ENCODE measurements around the gene SYNGAP1. TPM values are rescaled to one million over a fixed set of nuclear protein-coding genes. Genes with fewer than 3 reads are reported as not detected.

Gene SYNGAP1
- total and polyA plus RNA-seq, 2 of the 4 experiments (the other 2 are of a cell fraction): 1.4 to 17.0 TPM

DNA sequence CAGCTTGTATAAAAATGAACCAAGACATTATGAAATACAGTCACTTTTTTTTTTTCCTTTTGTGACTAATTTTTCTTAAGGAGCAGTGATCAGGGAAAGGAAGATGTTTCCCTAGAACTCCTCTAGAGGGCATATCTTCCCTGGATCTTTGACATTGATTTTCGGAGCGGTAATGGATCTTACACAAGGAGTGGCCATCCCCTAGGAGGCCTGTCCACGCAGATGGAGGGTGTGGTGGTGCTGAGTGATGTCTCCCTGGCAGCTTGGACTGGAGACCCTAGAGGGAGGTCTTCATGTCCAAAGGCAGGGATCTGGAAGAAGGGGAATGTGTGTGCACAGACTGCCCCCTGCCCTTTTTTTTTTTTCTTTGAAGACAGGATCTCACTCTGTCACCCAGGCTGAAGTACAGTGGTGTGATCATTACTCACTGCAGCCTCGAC lies 35.3 kb upstream of the SYNGAP1 start:
- dilution Hi-C loops (cut with HindIII; ENCODE audit: low sequenced_read_pairs, unreplicated experiment): no loop called here
- Histone ChIP-seq H3K79me1 (ENCODE audit: low read depth in 1 of 2, low read length in 2 of 2) (no peaks in the 10 kb centered on the region), H4K8ac (ENCODE audit: low read depth in 2 of 2, low read length in 2 of 2) (peak overlapping the region in 1 of 2 experiments; percentile 14; a peak in 1 of 4 replicates), H3K4ac (ENCODE audit: low read depth, low read length) (no peak overlapping the region), H4K91ac (ENCODE audit: insufficient read depth, low read depth, low read length) (no peak overlapping the region), H3K9me3 (ENCODE audit: control insufficient read depth, insufficient read depth, low read length) (no peaks in the 10 kb centered on the region), H2BK20ac (ENCODE audit: low read depth, low read length) (no peak overlapping the region), H2BK5ac (ENCODE audit: low read depth, low read length, poor library complexity, severe bottlenecking) (no peak overlapping the region), H3K27me3 (ENCODE audit: control insufficient read depth, insufficient read depth, low read length) (0 out of 2 replicates have a peak, but pooled peaks cover 2% of the 10 kb centered on the region), H3K9ac (ENCODE audit: low read depth, low read length) (no peak overlapping the region), H3K4me2 (ENCODE audit: low read depth, low read length) (no peak overlapping the region), H2BK15ac (ENCODE audit: low read depth, low read length) (no peak overlapping the region), H3K56ac (ENCODE audit: extremely low read depth, insufficient read depth, low read length) (no peak overlapping the region), H4K5ac (ENCODE audit: low read depth, low read length) (no peak overlapping the region), H3K14ac (replicated peaks; ENCODE audit: low read depth, low read length) (no peak overlapping the region), H3K27ac (ENCODE audit: insufficient read depth, low read length) (no peak overlapping the region), H3K23ac (ENCODE audit: low read depth, low read length) (no peak overlapping the region), H3K36me3 (ENCODE audit: control insufficient read depth, insufficient read depth, low read length) (no peaks in the 10 kb centered on the region), H3K4me1 (ENCODE audit: control insufficient read depth, insufficient read depth, low read length) (no peaks in the 10 kb centered on the region), H2AK5ac (ENCODE audit: low read depth, low read length) (no peak overlapping the region), H3K9me1 (ENCODE audit: insufficient read depth, low read length) (no peaks in the 10 kb centered on the region), H2AK9ac (replicated peaks; ENCODE audit: low read depth, low read length, poor library complexity) (peak overlapping the region; percentile 31), H3K4me3 (ENCODE audit: insufficient read depth, low read depth, low read length) (no peak overlapping the region), H2BK120ac (ENCODE audit: low read depth, low read length) (no peak overlapping the region), H2AFZ (replicated peaks; ENCODE audit: low read length, poor library complexity) (peak overlapping the region; percentile 80), H4K20me1 (ENCODE audit: insufficient read depth, low read length) (no peaks in the 10 kb centered on the region), H3K18ac (ENCODE audit: low read depth, low read length) (no peak overlapping the region)
- TF ChIP-seq FOS (IDR thresholded peaks at IDR 0.05; ENCODE audit: low read depth, low read length) (no peak), CEBPB (IDR thresholded peaks at IDR 0.05; ENCODE audit: low read depth, low read length) (peak; percentile 21; the same call in 1 of the 2 replicates), MAFK (IDR thresholded peaks at IDR 0.05; ENCODE audit: low read depth, low read length) (no peak), CTCF (conservative IDR thresholded peaks at IDR 0.05; ENCODE audit: low read depth, low read length) (peak; percentile 61), SMC3 (IDR thresholded peaks at IDR 0.05; ENCODE audit: low read depth, low read length) (peak; percentile 40; the same call in 1 of the 2 replicates), RAD21 (IDR thresholded peaks at IDR 0.05; ENCODE audit: low read length) (peak; percentile 57)
- ChIA-PET POLR2A (ENCODE audit: unreplicated experiment) (interaction anchor here (0.6 kb wide), 1 partner anchor 66 kb away, joined by 11 read pairs; no protein-coding TSS in a partner anchor), CTCF (interaction anchor here (0.6 to 1.0 kb wide), 12 partner anchors 10 to 407 kb away, joined by 3 to 5 read pairs (median 3); no protein-coding TSS in a partner anchor)
- in situ Hi-C loops (cut with MboI; ENCODE audit: low sequenced_read_pairs): no loop called here
- peak; percentile 80 for DNase-seq
- 24% methylated on average over 3 of the region's 4 CpGs; no CpG with 5 or more reads in 1 of the 2 experiments for WGBS, 2 experiments (ENCODE audit: extremely low coverage in 2 of 2, insufficient read length in 1 of 2)
- ATAC-seq (ENCODE audit: low read depth): peak; percentile 96
- no TSS peak for BruUV-seq (replicated peaks)
- intact Hi-C loops (cut with micrococcal nuclease): no loop called here
